Measurements from ENCODE around the gene KANSL1.

KANSL1 gene

GRCh38 chr17:46000292-46000691, 192.9 kb downstream of the KANSL1 start:
- DNase-seq (ENCODE audit: low spot score): no peak

GRCh38 chr17:45999900-46000290, 193.3 kb downstream of the KANSL1 start:
- DNase-seq (ENCODE audit: low spot score): no peak

- no peak for DNase-seq (ENCODE audit: low spot score)
Observed at GRCh38 chr17:45998987-45999899, 194.0 kb downstream of the KANSL1 start, which contains the start of gene STH. TSS of gene STH (plus strand) at chr17:45999250. CDS start at chr17:45999280, 30 bp downstream.

- DNase-seq (ENCODE audit: low spot score): no peak
Observed at GRCh38 chr17:45997624-45998023, 195.6 kb downstream of the KANSL1 start.

- DNase-seq (ENCODE audit: low spot score): no peak
Observed at GRCh38 chr17:45997166-45997565, 196.1 kb downstream of the KANSL1 start.

- DNase-seq (ENCODE audit: low spot score): no peak
Observed at GRCh38 chr17:45996282-45996937, 196.8 kb downstream of the KANSL1 start.

GRCh38 chr17:45995627-45996270, 197.5 kb downstream of the KANSL1 start:
- no peak for DNase-seq (ENCODE audit: low spot score)

GRCh38 chr17:45994987-45995386, 198.2 kb downstream of the KANSL1 start:
- no peak for DNase-seq (ENCODE audit: low spot score)

GRCh38 chr17:45993962-45994627, 199.1 kb downstream of the KANSL1 start:
- DNase-seq (ENCODE audit: low spot score): no peak

GRCh38 chr17:45992904-45993303, 200.3 kb downstream of the KANSL1 start:
- no peak for DNase-seq (ENCODE audit: low spot score)

- no peak for DNase-seq (ENCODE audit: low spot score)
Observed at GRCh38 chr17:45992175-45992574, 201.1 kb downstream of the KANSL1 start.

GRCh38 chr17:45991341-45991740, 201.9 kb downstream of the KANSL1 start:
- no peak for DNase-seq (ENCODE audit: low spot score)

- DNase-seq (ENCODE audit: low spot score): no peak
Observed at GRCh38 chr17:45990886-45991285, 202.3 kb downstream of the KANSL1 start.

- no peak for DNase-seq (ENCODE audit: low spot score)
Observed at GRCh38 chr17:45989759-45990158, 203.5 kb downstream of the KANSL1 start.

- no peak for DNase-seq (ENCODE audit: low spot score)
Observed at GRCh38 chr17:45987706-45988105, 205.5 kb downstream of the KANSL1 start.

- no peak for DNase-seq (ENCODE audit: low spot score)
Observed at GRCh38 chr17:45986056-45986455, 207.2 kb downstream of the KANSL1 start.

GRCh38 chr17:45985447-45985846, 207.8 kb downstream of the KANSL1 start:
- DNase-seq (ENCODE audit: low spot score): no peak

- DNase-seq (ENCODE audit: low spot score): no peak
Observed at GRCh38 chr17:45984368-45984767, 208.9 kb downstream of the KANSL1 start.

GRCh38 chr17:45983614-45984310, 209.5 kb downstream of the KANSL1 start:
- no peak for DNase-seq (ENCODE audit: low spot score)

- DNase-seq (ENCODE audit: low spot score): no peak
Observed at GRCh38 chr17:45982791-45983613, 210.2 kb downstream of the KANSL1 start.

- no peak for DNase-seq (ENCODE audit: low spot score)
Observed at GRCh38 chr17:45981306-45981705, 211.9 kb downstream of the KANSL1 start.

Data from ecto neural progenitor cell (in vitro differentiated cells).